Sigmoid colon (tissue), 4 donors: ENCODE results near the gene TTLL8.

Experiments used
- CTCF ChIP-seq, 4 experiments: fragments of 450-650 bp in 3 of 4; fragments of 200-600 bp in 1 of 4; IDR thresholded peaks; one replicate each; pipeline ENCODE4 v1.5.1; 2016 to 2019; ENCODE audit warnings: antibody characterized with exemption in 4 of 4, mild to moderate bottlenecking in 3 of 4, moderate library complexity in 2 of 4
- EP300 ChIP-seq, 4 donors: sonication (generic); formaldehyde crosslinking; IDR thresholded peaks; one replicate each; pipeline ENCODE4 v1.6.1; 2017; ENCODE audit warnings: antibody characterized with exemption in 4 of 4
- POLR2A ChIP-seq, 2 donors: fragments of 450-650 bp; IDR thresholded peaks; one replicate each; pipeline ENCODE4 v1.6.1; 2016; ENCODE audit warnings: antibody characterized with exemption in 2 of 2, mild to moderate bottlenecking in 2 of 2, moderate library complexity in 2 of 2
- POLR2AphosphoS5 ChIP-seq, 4 donors: sonication (generic); formaldehyde crosslinking; IDR thresholded peaks; one replicate each; pipeline ENCODE4 v1.6.1; 2017; ENCODE audit warnings: antibody characterized with exemption in 4 of 4

DNA sequence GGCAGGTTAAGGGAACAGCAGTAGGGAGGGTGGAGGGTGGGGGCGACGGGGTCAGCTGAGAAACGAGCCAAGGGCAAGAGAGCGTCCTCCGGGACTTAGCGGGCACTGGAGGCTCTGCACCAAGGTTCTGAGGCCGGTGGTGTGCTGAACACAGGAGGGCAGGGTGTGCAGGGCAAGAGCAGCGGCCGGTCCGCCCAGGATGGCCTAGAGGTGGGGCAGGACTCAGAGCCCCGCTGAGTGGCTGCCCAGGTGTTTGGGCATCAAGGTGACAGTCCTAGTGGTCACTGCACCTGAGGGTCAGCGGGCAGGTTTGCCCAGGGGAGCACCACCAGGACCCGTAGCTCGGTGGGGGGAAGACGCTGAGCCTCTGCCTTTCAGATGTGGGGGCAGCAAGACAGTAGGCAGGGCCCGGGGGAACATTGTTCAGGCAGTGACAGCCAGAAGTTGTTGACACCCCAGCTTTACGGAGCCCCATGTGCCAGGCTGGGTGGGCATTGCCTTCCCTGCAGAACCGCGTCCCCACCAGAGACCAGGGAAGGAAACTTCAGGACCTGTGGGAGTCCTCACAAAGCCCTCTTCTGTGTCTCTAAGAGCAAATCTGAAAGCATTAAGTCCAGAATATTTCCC, 4.5 kb upstream of the TTLL8 start:
- TF ChIP-seq CTCF (IDR thresholded peaks at IDR 0.05) (no peak), POLR2A (IDR thresholded peaks at IDR 0.05) (no peak), EP300 (IDR thresholded peaks at IDR 0.05) (no peak), POLR2AphosphoS5 (IDR thresholded peaks at IDR 0.05) (no peak)
